ENCODE results near the gene ANKAR.
"Not testable (repeated sequence)": the region's sequence is repeated elsewhere in the genome, so short reads cannot be mapped to it uniquely, and the experiment has no call there.

The ANKAR gene, protein sequence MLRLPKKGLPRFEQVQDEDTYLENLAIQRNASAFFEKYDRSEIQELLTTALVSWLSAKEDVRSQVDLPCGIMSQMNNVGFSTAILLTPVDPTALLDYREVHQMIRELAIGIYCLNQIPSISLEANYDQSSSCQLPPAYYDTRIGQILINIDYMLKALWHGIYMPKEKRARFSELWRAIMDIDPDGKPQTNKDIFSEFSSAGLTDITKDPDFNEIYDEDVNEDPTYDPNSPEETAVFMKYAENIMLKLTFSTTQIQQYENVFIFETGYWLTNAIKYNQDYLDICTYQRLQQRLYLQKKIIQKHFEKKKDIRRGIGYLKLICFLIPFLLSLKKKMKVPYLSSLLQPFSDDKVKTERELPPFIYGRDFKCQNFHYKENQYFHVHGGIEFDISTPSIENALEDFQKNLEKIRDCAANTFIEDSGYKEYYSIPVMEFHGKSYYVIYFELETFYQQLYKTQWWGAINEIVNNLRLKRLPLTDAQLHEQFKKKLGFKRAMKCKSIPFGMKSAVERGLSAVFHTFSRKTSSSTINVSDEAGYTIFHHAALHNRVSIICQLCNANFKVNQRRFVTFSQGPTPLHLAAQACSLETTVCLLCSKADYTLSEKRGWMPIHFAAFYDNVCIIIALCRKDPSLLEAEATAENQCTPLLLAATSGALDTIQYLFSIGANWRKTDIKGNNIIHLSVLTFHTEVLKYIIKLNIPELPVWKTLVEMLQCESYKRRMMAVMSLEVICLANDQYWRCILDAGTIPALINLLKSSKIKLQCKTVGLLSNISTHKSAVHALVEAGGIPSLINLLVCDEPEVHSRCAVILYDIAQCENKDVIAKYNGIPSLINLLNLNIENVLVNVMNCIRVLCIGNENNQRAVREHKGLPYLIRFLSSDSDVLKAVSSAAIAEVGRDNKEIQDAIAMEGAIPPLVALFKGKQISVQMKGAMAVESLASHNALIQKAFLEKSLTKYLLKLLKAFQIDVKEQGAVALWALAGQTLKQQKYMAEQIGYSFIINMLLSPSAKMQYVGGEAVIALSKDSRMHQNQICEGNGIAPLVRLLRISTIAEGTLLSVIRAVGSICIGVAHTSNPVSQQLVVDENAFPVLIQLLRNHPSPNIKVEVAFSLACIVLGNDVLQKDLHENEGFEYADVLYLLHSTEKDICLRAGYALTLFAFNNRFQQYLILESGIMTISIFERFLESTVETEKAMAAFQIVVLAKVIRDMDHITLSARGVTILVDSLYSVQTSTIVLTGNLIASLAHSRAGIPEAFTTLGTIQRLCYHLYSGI (N-terminal part only)

GRCh38 chr2:189674374-189675112 lies at the start of gene ANKAR:
Gene ANKAR (plus strand): TSS chr2:189674670. CDS start chr2:189676491, 1,821 bp downstream.
- peak; percentile 84 for DNase-seq

- no peak for DNase-seq
These were observed 48.8 kb upstream of the ANKAR start for GRCh38 chr2:189625636-189626035.

- DNase-seq: no peak
These were observed 46.7 kb upstream of the ANKAR start for GRCh38 chr2:189627789-189628188.

DNA sequence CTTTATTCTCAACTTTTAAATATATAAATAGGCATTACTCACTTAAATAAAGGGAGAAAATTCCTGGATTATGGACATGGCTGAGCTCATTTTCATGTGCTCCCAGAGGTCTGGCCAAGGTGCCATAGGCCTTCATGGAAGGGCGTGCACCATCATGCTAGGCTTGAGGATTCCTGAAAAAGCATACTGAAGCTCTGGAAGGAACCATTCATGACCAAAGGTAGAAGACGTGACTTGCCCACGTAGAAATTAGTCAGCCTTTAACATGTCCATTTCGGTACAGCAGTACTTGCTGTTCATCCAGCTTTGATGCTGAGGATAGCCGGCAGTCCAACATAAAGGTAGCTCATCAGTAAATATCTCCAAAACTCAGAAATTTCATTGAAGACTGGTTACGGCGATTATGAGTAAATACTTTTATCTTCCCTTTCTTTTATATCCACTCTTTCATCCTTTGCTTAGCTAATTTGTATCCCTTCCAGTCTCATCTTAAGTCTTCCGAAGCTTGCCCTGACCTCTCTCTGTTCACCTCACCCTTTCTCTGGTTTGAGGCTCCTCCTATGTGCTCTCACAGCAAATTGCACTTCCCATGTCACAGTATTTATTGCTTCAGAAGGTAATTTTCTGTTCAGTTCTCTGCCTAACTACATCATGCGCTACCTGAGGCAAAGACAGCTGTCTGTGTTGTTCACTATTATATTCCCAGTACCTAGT lies 45.5 kb upstream of the ANKAR start:
- DNase-seq: no peak

DNA sequence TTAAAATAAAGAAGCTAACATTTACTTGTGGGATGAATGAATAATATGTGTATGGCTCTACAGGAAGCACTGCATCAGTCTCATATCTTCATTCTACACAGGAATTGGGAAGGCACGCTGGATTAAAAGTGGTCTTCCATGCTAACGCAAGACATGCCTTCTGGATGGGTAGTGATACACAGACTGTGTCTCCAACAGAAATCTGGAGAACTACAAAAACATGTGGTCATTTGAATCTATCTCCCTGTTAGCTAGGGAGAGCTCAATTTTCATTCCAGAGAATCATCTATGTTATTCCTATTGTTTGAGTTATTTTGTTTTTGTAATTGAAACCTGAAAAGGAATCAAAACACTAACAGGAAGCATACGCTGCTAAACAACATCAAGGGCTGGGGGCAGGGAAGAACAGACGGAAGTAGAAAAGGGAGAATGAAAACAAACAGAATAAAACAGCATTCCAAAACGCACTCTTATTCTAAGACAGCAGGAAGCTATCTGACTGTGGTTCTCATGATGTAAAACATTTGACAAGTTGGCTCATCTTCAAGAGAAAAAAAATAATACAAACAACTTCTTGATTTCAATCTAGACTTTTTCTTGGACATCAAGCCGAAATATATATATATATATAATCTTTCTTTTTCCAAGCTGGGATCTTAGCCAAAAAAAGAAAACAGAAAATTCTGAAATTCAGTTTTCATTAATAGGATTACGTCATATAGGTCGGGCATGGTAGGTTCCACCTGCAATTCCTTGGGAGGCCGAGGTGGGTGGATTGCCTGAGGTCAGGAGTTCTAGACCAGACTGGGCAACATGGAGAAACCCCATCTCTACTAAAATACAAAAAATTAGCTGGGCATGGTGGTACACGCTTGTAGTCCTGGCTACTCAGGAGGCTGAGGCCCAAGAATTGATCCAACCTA lies 44.7 kb upstream of the ANKAR start:
- DNase-seq: no peak

DNA sequence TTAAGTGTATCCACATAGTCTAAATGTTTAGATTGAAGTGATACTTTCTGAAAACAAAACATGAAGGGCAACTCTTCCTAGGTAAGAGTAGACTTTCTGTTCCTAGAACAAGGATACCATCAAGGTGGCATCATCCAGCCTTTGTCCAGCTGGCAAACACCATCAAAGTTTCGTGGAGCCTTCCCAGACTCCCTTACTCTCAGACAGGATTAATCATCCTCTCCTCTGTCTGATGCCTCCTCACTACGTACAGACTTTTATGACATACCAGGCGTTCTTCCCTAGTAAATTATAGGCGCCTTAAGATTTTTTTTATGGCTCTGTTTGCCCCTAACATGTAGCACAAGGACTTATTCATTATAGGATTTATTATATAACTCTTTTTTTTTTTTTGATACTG lies 42.6 kb upstream of the ANKAR start:
- no peak for DNase-seq

GRCh38 chr2:189633392-189633811 lies 41.1 kb upstream of the ANKAR start:
- DNase-seq: no peak

DNA sequence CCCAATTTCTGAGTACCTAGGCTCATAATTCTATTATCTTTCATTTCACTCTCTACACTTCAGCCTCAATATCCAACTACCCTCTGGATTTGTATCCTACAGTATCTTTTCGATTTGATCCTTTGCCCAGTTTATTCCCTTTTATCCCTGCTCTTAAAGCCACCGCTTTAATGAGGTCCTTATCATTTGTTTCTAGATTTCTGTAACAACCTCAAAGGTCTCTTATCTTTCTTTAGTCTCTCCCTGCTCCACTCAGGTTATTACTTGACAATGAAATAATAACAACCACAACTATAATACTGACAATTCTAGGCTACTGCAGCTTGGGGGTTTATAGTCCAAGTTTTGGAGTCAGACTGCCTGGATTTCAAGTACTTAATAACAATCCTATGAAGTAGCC lies 39.1 kb upstream of the ANKAR start:
- no peak for DNase-seq

DNA sequence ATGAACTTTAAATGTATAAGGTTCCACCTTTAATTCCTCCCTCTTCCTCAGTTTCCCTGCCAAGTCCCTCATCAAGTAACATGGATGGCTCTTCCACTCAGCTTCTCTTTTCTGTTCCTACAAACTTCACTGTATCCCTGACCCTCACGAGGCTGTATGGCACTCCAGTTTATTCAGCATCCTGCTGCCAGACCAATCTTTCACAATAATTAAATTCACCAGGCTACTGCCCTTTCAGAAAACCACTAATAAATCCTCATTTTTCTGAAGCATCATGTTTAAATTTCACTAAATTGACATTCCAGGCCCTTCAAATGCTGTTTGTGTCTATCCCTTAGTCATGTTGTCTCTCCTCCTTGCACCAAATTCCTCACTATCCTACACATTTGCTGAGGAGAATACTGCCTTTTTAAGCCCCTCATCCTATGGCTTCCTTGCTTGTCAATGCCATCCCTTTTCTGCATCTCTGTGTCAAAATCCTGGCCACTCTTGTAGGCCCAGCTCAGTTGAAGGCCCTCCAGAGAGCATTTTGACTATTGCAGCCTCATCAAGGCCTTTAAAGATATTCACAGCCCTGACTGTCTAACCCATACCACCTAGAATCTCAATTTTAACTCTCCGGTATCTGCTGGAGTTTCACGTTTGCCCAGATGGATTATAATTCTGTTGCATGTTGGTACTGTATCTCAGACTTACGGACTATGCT lies 36.0 kb upstream of the ANKAR start:
- DNase-seq: no peak

GRCh38 chr2:189639007-189639609 lies 35.4 kb upstream of the ANKAR start:
- no peak for DNase-seq

- DNase-seq: no peak
These were observed 33.5 kb upstream of the ANKAR start for GRCh38 chr2:189641002-189641401.

DNA sequence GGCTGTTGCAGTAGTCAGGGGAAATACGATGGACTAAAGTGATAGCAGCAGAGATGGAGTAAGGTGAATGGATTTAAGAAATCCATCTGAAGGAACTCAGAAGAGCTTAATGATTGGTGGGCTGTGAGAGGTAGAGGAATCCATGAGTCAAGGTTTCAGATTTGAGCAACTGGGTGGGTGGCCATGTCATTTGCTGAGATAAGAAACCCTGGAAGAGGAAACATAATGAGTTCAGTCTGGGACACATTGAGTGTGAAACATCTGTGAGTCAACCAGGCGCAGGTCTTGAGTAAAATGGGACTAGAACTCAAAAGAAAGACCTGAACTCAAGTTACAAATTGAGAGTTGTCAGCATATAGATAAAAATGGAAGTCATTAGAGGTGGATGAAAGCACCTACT lies 32.9 kb upstream of the ANKAR start:
- no peak for DNase-seq

DNA sequence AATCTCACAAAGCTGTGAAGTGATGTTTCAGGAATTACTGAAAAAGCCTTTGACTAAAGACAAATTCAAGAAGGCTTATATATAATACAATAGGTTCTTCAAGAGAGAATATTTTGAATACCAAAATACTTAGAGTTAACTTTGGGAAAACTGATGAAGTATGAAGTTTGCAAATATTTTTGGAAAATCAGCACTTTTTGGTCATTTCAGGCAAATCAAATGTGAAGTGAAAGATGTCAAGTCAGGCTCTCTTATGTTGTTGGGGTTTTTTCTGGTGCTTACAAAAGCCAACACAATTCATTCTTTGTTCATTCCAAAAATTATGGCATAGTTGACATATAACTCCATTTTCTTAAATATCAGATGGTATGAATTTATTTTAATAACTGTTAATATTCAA lies 27.9 kb upstream of the ANKAR start:
- DNase-seq: no peak

DNA sequence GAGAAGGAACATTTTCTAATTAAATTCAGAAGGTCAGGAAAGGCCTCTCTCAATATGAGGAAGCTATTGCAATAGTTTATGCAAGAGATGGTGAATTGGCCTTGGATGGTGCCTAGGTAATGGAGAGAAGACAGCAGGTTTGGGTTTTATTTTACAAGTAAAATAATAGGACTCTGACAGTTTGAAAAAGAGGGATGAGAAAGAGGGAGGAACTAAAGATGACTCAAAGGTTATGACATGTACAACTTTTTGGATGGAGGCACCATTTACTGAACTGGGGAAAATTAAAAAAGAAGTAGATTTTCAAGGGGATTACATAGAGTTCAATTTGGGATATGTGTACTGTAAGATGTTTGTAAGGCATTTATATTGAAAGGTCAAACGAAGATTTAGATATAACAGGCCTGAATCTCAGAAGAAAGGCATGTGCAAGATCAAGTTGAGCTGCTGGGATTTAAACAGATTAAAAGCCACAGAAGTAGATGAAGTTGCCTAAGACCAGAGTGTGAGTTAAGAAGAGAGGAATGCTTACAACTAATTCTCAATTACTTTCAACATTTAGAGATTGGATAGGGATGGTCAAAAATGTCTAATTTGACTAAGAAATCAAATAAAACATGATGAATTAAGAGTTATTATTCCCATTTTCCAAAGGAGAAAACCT lies 25.5 kb upstream of the ANKAR start:
- DNase-seq: no peak

DNA sequence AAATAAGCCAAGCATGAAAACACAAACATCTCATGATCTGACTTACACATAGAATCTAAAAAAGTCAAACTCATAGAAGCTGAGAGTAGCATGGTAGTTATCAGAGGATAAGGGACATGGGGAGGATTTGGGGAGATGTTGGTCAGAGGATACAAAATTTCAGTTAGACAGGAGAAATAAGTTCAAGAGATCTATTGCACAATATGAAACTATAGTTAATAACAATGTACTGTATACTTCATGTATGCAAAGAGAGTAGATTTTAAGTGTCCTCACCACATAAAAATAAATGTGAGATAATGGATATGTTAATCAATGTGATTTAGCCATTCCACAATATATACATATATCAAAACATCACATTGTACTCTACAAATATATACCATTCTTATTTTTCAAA lies 23.2 kb upstream of the ANKAR start:
- no peak for DNase-seq

DNA sequence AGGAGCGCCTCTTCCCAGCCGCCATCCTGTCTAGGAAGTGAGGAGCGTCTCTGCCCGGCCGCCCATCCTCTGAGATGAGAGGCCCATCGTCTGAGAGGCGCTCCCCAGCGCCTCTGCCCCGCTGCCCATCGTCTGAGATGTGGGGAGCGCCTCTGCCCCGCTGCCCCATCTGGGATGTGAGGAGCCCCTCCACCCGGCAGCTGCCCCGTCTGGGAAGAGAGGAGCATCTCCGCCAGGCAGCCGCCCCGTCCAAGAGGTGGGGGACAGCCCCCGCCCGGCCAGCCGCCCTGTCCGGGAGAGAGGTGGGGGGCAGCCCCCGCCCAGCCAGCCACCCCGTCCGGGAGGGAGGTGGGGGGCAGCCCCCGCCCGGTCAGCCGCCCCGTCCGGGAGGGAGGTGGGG lies 21.0 kb upstream of the ANKAR start:
- DNase-seq: not testable (repeated sequence)

GRCh38 chr2:189654641-189655040 lies 19.8 kb upstream of the ANKAR start:
- DNase-seq: no peak

- no peak for DNase-seq
These were observed 16.6 kb upstream of the ANKAR start for GRCh38 chr2:189657867-189658266.
